Measurements from ENCODE around the gene MAP3K1. TPM values are rescaled to one million over a fixed set of nuclear protein-coding genes. Genes with fewer than 3 reads are reported as not detected.

Gene MAP3K1
- total RNA-seq, 1 experiment from 2014 or later = 5.7 TPM

- H3K9ac ChIP-seq (ENCODE audit: low read length) = no peak overlapping the region
- BruUV-seq (replicated peaks) = no TSS peak
- H3K4me2 ChIP-seq (ENCODE audit: low read length) = no peak overlapping the region
- no peaks in the 10 kb centered on the region for H3K9me3 ChIP-seq (ENCODE audit: low read length)
- no peaks in the 10 kb centered on the region for H3K27me3 ChIP-seq (ENCODE audit: low read length)
- no peaks in the 10 kb centered on the region for H4K20me1 ChIP-seq (ENCODE audit: low read length)
- peaks cover 12% of the 10 kb centered on the region for H3K79me2 ChIP-seq (ENCODE audit: low read length)
- TF ChIP-seq CTCF (conservative IDR thresholded peaks at IDR 0.05; ENCODE audit: low read depth, low read length) (no peak), EZH2phosphoT487 (IDR thresholded peaks at IDR 0.05; ENCODE audit: borderline replicate concordance, low read length) (no peak), EZH2 (IDR thresholded peaks at IDR 0.05; ENCODE audit: low read length, unreplicated experiment) (no peak)
- no peaks in the 10 kb centered on the region for H3K36me3 ChIP-seq (ENCODE audit: low read depth, low read length)
- H3K27ac ChIP-seq (ENCODE audit: low read length) = no peak overlapping the region
- DNase-seq (no peak), ATAC-seq (no peak)
- no peak overlapping the region for H2AFZ ChIP-seq (ENCODE audit: low read length)
- no peaks in the 10 kb centered on the region for H3F3A ChIP-seq (ENCODE audit: low read length, unreplicated experiment)
- ChIA-PET CTCF (no interaction called here), POLR2A (ENCODE audit: unreplicated experiment) (no interaction called here)
- intact Hi-C loops (cut with micrococcal nuclease) = no loop called here
- H3K9me2 ChIP-seq (replicated peaks; ENCODE audit: low read length) = no peaks in the 10 kb centered on the region
- H3K4me1 ChIP-seq (ENCODE audit: insufficient read depth, low read length) = no peaks in the 10 kb centered on the region; the same call in 1 of the 2 replicates
- no peak overlapping the region for H3K4me3 ChIP-seq (ENCODE audit: low read length)
Measured at GRCh38 chr5:56812110-56812509, 3.2 kb upstream of the MAP3K1 start.

GRCh38 chr5:56813302-56813701, 2.0 kb upstream of the MAP3K1 start:
- Histone ChIP-seq H3K9me3 (ENCODE audit: low read length) (no peaks in the 10 kb centered on the region), H4K20me1 (ENCODE audit: low read length) (no peaks in the 10 kb centered on the region), H3K9me2 (replicated peaks; ENCODE audit: low read length) (no peaks in the 10 kb centered on the region), H3K27ac (ENCODE audit: low read length) (no peak overlapping the region), H3K4me3 (ENCODE audit: low read length) (no peak overlapping the region), H3F3A (ENCODE audit: low read length, unreplicated experiment) (no peaks in the 10 kb centered on the region), H3K79me2 (ENCODE audit: low read length) (peaks cover 24% of the 10 kb centered on the region), H3K4me2 (ENCODE audit: low read length) (0 out of 2 replicates have a peak overlapping the region, but pooled peaks have one; percentile 84), H3K9ac (ENCODE audit: low read length) (no peak overlapping the region), H3K36me3 (ENCODE audit: low read depth, low read length) (no peaks in the 10 kb centered on the region), H3K27me3 (ENCODE audit: low read length) (no peaks in the 10 kb centered on the region), H2AFZ (ENCODE audit: low read length) (no peak overlapping the region), H3K4me1 (ENCODE audit: insufficient read depth, low read length) (no peaks in the 10 kb centered on the region; the same call in 1 of the 2 replicates)
- no peak for DNase-seq
- ChIA-PET POLR2A (ENCODE audit: unreplicated experiment) (no interaction called here), CTCF (no interaction called here)
- no peak for ATAC-seq
- no peak for TF ChIP-seq EZH2phosphoT487 (IDR thresholded peaks at IDR 0.05; ENCODE audit: borderline replicate concordance, low read length)
- no peak for TF ChIP-seq EZH2 (IDR thresholded peaks at IDR 0.05; ENCODE audit: low read length, unreplicated experiment)
- TF ChIP-seq CTCF (conservative IDR thresholded peaks at IDR 0.05; ENCODE audit: low read depth, low read length) = no peak
- intact Hi-C loops (cut with micrococcal nuclease) = no loop called here
- BruUV-seq (replicated peaks) = no TSS peak

GRCh38 chr5:56814361-56814962, 887 bp upstream of the MAP3K1 start:
- Histone ChIP-seq H3K27me3 (ENCODE audit: low read length) (no peaks in the 10 kb centered on the region), H3K27ac (ENCODE audit: low read length) (0 out of 2 replicates have a peak overlapping the region, but pooled peaks have one; percentile 20), H3K4me2 (ENCODE audit: low read length) (peak overlapping the region; percentile 84), H3F3A (ENCODE audit: low read length, unreplicated experiment) (no peaks in the 10 kb centered on the region), H4K20me1 (ENCODE audit: low read length) (no peaks in the 10 kb centered on the region), H3K9me2 (replicated peaks; ENCODE audit: low read length) (no peaks in the 10 kb centered on the region), H3K9ac (ENCODE audit: low read length) (peak overlapping the region; percentile 40; the same call in 1 of the 2 replicates), H3K4me3 (ENCODE audit: low read length) (peak overlapping the region; percentile 69), H3K9me3 (ENCODE audit: low read length) (no peaks in the 10 kb centered on the region), H3K4me1 (ENCODE audit: insufficient read depth, low read length) (peaks cover 4% of the 10 kb centered on the region), H3K36me3 (ENCODE audit: low read depth, low read length) (no peaks in the 10 kb centered on the region), H3K79me2 (ENCODE audit: low read length) (peaks cover 35% of the 10 kb centered on the region), H2AFZ (ENCODE audit: low read length) (peak overlapping the region; percentile 89)
- CTCF ChIA-PET = no interaction called here
- DNase-seq (peak; percentile 42), ATAC-seq (peak; percentile 29)
- TSS peak; percentile 49 for BruUV-seq (replicated peaks)
- TF ChIP-seq CTCF (conservative IDR thresholded peaks at IDR 0.05; ENCODE audit: low read depth, low read length) (0 out of 2 replicates have a peak, but pooled peaks have one; percentile 9), EZH2phosphoT487 (IDR thresholded peaks at IDR 0.05; ENCODE audit: borderline replicate concordance, low read length) (no peak), EZH2 (IDR thresholded peaks at IDR 0.05; ENCODE audit: low read length, unreplicated experiment) (no peak)
- intact Hi-C loops (cut with micrococcal nuclease) = no loop called here
- POLR2A ChIA-PET (ENCODE audit: unreplicated experiment) = interaction anchor here (0.6 kb wide), 1 partner anchor 20 kb away, joined by 4 read pairs; no protein-coding TSS in a partner anchor
